ENCODE measurements around the gene GNAZ. TPM values are rescaled to one million over a fixed set of nuclear protein-coding genes. Genes with fewer than 3 reads are reported as not detected.

GNAZ gene
- total and polyA plus RNA-seq, 2 of the 8 experiments (the other 6 are each of a cell fraction or from before 2014, with no cell fraction given), result 6.6 to 9.6 TPM

GRCh38 chr22:23144432-23144831 is 74.1 kb downstream of the GNAZ start (continued):
- TF ChIP-seq CHD7 (IDR thresholded peaks at IDR 0.05; ENCODE audit: insufficient replicate concordance, low read length) (no peak), SP1 (IDR thresholded peaks at IDR 0.05; ENCODE audit: low read depth, low read length) (no peak), RFX5 (IDR thresholded peaks at IDR 0.05; ENCODE audit: borderline replicate concordance, low read depth, low read length) (no peak), ATF2 (IDR thresholded peaks at IDR 0.05; ENCODE audit: low read length) (no peak), PHF8 (conservative IDR thresholded peaks at IDR 0.05; ENCODE audit: low read depth, low read length) (no peak), GTF2F1 (IDR thresholded peaks at IDR 0.05; ENCODE audit: borderline replicate concordance, low read depth, low read length) (no peak)
